Stimulated activated CD8-positive, alpha-beta memory T cell treated with anti-CD3 and anti-CD28 coated beads, Interleukin-7, amount 100 ng/mL, for 48 hours (primary cell): ENCODE measurements around the gene TUB.

Experiments
- DNase-seq, 2 donors: peaks; one replicate each; pipeline ENCODE4 v3.0.0-alpha.2; 2020; ENCODE audit warnings: low read depth in 1 of 2; ENCODE audit errors: extremely low read depth in 1 of 2

The TUB gene

GRCh38 chr11:8103909-8104308 lies 22.9 kb downstream of the TUB start:
- DNase-seq = no peak

GRCh38 chr11:8105133-8105532 lies 24.1 kb downstream of the TUB start:
- DNase-seq = no peak

- no peak for DNase-seq
These were observed 24.7 kb downstream of the TUB start for GRCh38 chr11:8105666-8106065.

- DNase-seq = no peak
These were observed 25.7 kb downstream of the TUB start for GRCh38 chr11:8106679-8107078.

- no peak for DNase-seq
These were observed 26.6 kb downstream of the TUB start for GRCh38 chr11:8107642-8108041.

- no peak for DNase-seq
These were observed 27.4 kb downstream of the TUB start for GRCh38 chr11:8108421-8108820.

GRCh38 chr11:8109675-8110074 lies 28.7 kb downstream of the TUB start:
- no peak for DNase-seq

- DNase-seq = no peak
These were observed 29.4 kb downstream of the TUB start for GRCh38 chr11:8110396-8110795.

GRCh38 chr11:8111636-8112035 lies 30.6 kb downstream of the TUB start:
- no peak for DNase-seq

GRCh38 chr11:8122173-8122764 lies 41.3 kb downstream of the TUB start:
- DNase-seq = no peak

- DNase-seq = no peak
These were observed 45.8 kb downstream of the TUB start for GRCh38 chr11:8126649-8127289.

- DNase-seq = no peak
These were observed 46.4 kb downstream of the TUB start for GRCh38 chr11:8127447-8127846.

- DNase-seq = no peak
These were observed 57.5 kb downstream of the TUB start for GRCh38 chr11:8138526-8138925.

- no peak for DNase-seq
These were observed 68.7 kb downstream of the TUB start for GRCh38 chr11:8149726-8150125.
